Neural progenitor cell (in vitro differentiated cells): ENCODE data around the gene LRRTM4.

Experiments used
- EZH2phosphoT487 ChIP-seq: fragments of 200-600 bp; sonication (generic); IDR thresholded peaks from 2 replicates; pipeline ENCODE4 v1.6.1; 2017; ENCODE audit warnings: antibody characterized with exemption
- TF ChIP-seq, protein P1 (sequence below): fragments of 200-600 bp; sonication (generic); IDR thresholded peaks from 2 replicates; pipeline ENCODE4 v1.5.1; 2017; ENCODE audit warnings: antibody characterized with exemption, mild to moderate bottlenecking

DNA sequence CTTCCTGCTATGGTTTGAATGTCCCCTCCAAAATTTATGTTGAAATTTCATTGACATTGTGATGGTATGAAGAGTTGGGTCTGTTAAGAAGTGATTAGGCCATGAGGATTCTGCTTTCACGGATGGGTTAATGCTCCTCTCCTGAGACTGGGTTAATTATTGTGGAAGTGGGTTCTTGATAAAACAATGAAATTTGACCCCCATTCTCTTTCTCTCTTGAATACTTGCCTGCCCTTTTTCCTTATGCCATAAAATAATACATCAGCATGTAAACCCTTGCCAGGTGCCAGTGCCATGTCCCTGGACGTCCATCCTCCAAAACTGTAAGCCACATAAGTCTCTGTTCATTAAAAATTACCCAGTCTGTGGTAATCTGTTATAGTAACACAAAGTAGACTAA, 352.8 kb downstream of the LRRTM4 start:
- TF ChIP-seq, protein P1, sequence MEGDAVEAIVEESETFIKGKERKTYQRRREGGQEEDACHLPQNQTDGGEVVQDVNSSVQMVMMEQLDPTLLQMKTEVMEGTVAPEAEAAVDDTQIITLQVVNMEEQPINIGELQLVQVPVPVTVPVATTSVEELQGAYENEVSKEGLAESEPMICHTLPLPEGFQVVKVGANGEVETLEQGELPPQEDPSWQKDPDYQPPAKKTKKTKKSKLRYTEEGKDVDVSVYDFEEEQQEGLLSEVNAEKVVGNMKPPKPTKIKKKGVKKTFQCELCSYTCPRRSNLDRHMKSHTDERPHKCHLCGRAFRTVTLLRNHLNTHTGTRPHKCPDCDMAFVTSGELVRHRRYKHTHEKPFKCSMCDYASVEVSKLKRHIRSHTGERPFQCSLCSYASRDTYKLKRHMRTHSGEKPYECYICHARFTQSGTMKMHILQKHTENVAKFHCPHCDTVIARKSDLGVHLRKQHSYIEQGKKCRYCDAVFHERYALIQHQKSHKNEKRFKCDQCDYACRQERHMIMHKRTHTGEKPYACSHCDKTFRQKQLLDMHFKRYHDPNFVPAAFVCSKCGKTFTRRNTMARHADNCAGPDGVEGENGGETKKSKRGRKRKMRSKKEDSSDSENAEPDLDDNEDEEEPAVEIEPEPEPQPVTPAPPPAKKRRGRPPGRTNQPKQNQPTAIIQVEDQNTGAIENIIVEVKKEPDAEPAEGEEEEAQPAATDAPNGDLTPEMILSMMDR = no peak
- TF ChIP-seq EZH2phosphoT487 = no peak
